ENCODE measurements around the gene CLASP2. TPM values are rescaled to one million over a fixed set of nuclear protein-coding genes. Genes with fewer than 3 reads are reported as not detected.

CLASP2 gene
- total and polyA plus RNA-seq, 2 experiments from 2014 or later = 12.3 to 30.4 TPM

DNA sequence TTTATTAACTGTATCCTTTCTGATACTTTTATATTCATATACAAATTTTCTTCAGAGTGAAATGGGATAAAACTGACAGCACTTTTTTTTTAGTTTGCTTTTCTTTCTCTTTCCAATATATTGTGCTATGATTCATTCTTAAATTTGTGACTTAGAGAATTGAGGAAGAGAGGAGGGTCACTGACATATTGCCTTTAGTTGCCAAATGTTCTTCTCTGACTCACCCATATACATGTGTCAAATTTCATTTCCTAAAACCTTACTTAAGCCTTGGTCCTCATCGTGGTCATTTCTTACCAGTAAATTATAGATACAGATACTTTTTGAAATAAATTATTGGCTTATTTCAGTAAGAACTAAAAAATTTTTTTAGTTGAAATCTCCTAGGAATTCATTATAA, 53.9 kb downstream of the CLASP2 start:
- 0 to 2% methylated on average over 1 of the region's 1 CpG for WGBS, 2 experiments (ENCODE audit: low coverage in 1 of 2, low lambda C conversion rate in 2 of 2, missing lambda C conversion rate in 2 of 2)
- peak; percentile 87 for DNase-seq

DNA sequence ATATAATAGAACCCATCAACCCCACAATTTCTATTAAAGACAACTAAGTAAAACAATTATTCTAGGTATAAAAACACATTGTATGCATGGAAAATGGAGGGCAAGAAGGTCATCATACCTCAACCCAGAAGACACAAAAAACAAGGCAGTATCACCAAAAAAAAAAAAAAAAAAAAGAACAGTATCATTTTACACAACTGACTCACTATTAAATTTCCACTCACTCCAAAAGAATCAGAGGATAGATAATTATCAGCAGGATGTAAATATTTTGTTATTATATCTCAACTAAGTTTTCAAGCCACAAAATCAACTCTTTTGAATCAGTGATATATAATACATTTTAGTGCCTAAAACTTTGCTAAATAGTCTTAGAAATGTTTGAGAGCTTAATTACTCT, 55.0 kb downstream of the CLASP2 start:
- Histone ChIP-seq H3K9me3 (ENCODE audit: low read depth) (no peaks in the 10 kb centered on the region), H3K27ac (no peak overlapping the region), H3K4me1 (ENCODE audit: insufficient read depth) (peaks cover 46% of the 10 kb centered on the region), H3K27me3 (replicated peaks; ENCODE audit: insufficient read depth) (no peaks in the 10 kb centered on the region), H2AFZ (no peak overlapping the region), H3K79me2 (ENCODE audit: insufficient read depth) (peaks cover 32% of the 10 kb centered on the region), H3K4me2 (ENCODE audit: unreplicated experiment) (peak overlapping the region; percentile 76), H3K9ac (no peak overlapping the region), H3F3A (ENCODE audit: insufficient read depth) (peaks cover 48% of the 10 kb centered on the region), H4K20me1 (ENCODE audit: insufficient read depth) (no peaks in the 10 kb centered on the region), H3K4me3 (peak overlapping the region; percentile 16; the same call in 1 of the 2 replicates), H3K9me2 (ENCODE audit: insufficient read depth) (no peaks in the 10 kb centered on the region), H3K36me3 (ENCODE audit: low read depth) (no peaks in the 10 kb centered on the region)
- no peak for TF ChIP-seq EZH2 (IDR thresholded peaks at IDR 0.05; ENCODE audit: insufficient read depth, poor library complexity, severe bottlenecking)
- no peak for TF ChIP-seq EZH2phosphoT487 (IDR thresholded peaks at IDR 0.05; ENCODE audit: insufficient read depth, low read depth)
- peak; percentile 22 for DNase-seq
- in situ Hi-C loops (cut with MboI) = no loop called here

More for the DNA sequence above, 53.9 kb downstream of the CLASP2 start:
- Histone ChIP-seq H3K36me3 (ENCODE audit: low read depth) (no peaks in the 10 kb centered on the region), H3K9me2 (ENCODE audit: insufficient read depth) (no peaks in the 10 kb centered on the region), H3K9me3 (ENCODE audit: low read depth) (no peaks in the 10 kb centered on the region), H3K27me3 (replicated peaks; ENCODE audit: insufficient read depth) (no peaks in the 10 kb centered on the region), H4K20me1 (ENCODE audit: insufficient read depth) (no peaks in the 10 kb centered on the region), H3K4me1 (ENCODE audit: insufficient read depth) (peaks cover 35% of the 10 kb centered on the region), H3K4me2 (ENCODE audit: unreplicated experiment) (peak overlapping the region; percentile 76), H2AFZ (no peak overlapping the region), H3K9ac (no peak overlapping the region), H3F3A (ENCODE audit: insufficient read depth) (peaks cover 37% of the 10 kb centered on the region), H3K4me3 (peak overlapping the region; percentile 33; the same call in 1 of the 2 replicates), H3K79me2 (ENCODE audit: insufficient read depth) (peaks cover 25% of the 10 kb centered on the region; the same call in 1 of the 2 replicates), H3K27ac (peak overlapping the region; percentile 44)
- in situ Hi-C loops (cut with MboI) = no loop called here
- no peak for TF ChIP-seq EZH2phosphoT487 (IDR thresholded peaks at IDR 0.05; ENCODE audit: insufficient read depth, low read depth)
- TF ChIP-seq EZH2 (IDR thresholded peaks at IDR 0.05; ENCODE audit: insufficient read depth, poor library complexity, severe bottlenecking) = no peak

DNA sequence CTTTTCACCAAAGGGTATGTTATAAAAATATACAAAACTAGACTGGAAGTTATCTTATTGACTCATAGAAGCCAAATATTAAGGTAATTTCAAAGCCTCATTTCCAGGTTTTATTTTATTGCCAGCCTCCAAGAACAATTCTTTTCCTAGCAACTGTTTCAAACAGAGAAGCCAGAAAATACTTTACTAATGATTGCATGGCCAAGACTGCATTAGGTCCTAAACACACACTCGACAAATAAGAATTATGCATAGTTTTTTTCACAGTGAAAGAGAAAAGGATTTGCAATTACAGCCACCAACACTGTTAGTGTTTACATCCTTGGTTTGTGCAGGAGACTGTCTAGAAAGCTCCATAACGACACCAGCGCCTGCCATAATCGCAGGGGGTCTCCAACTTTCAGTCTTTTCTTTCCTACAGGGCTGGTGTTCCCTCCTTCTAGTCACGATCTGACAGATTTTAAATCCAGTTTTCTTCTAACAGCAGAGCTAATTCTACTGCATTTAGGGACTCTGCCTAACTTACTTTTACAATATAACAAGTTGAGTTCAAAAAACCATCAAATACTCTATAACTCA, 58.1 kb downstream of the CLASP2 start:
- Histone ChIP-seq H4K20me1 (ENCODE audit: insufficient read depth) (no peaks in the 10 kb centered on the region), H3K9me2 (ENCODE audit: insufficient read depth) (no peaks in the 10 kb centered on the region), H3K27ac (peak overlapping the region; percentile 62), H3K79me2 (ENCODE audit: insufficient read depth) (peaks cover 53% of the 10 kb centered on the region), H3K36me3 (ENCODE audit: low read depth) (no peaks in the 10 kb centered on the region), H3K4me3 (peak overlapping the region; percentile 69), H3K27me3 (replicated peaks; ENCODE audit: insufficient read depth) (no peaks in the 10 kb centered on the region), H3K4me2 (ENCODE audit: unreplicated experiment) (peak overlapping the region; percentile 95), H3K9me3 (ENCODE audit: low read depth) (no peaks in the 10 kb centered on the region), H2AFZ (peak overlapping the region; percentile 83), H3F3A (ENCODE audit: insufficient read depth) (peaks cover 47% of the 10 kb centered on the region), H3K4me1 (ENCODE audit: insufficient read depth) (peaks cover 47% of the 10 kb centered on the region), H3K9ac (peak overlapping the region; percentile 67)
- no peak for TF ChIP-seq EZH2phosphoT487 (IDR thresholded peaks at IDR 0.05; ENCODE audit: insufficient read depth, low read depth)
- no peak for TF ChIP-seq EZH2 (IDR thresholded peaks at IDR 0.05; ENCODE audit: insufficient read depth, poor library complexity, severe bottlenecking)
- in situ Hi-C loops (cut with MboI) = no loop called here
- WGBS, 2 experiments (ENCODE audit: low coverage in 1 of 2, low lambda C conversion rate in 2 of 2, missing lambda C conversion rate in 2 of 2) = 62 to 64% methylated on average over 5 of the region's 5 CpGs
- peak; percentile 30 for DNase-seq

DNA sequence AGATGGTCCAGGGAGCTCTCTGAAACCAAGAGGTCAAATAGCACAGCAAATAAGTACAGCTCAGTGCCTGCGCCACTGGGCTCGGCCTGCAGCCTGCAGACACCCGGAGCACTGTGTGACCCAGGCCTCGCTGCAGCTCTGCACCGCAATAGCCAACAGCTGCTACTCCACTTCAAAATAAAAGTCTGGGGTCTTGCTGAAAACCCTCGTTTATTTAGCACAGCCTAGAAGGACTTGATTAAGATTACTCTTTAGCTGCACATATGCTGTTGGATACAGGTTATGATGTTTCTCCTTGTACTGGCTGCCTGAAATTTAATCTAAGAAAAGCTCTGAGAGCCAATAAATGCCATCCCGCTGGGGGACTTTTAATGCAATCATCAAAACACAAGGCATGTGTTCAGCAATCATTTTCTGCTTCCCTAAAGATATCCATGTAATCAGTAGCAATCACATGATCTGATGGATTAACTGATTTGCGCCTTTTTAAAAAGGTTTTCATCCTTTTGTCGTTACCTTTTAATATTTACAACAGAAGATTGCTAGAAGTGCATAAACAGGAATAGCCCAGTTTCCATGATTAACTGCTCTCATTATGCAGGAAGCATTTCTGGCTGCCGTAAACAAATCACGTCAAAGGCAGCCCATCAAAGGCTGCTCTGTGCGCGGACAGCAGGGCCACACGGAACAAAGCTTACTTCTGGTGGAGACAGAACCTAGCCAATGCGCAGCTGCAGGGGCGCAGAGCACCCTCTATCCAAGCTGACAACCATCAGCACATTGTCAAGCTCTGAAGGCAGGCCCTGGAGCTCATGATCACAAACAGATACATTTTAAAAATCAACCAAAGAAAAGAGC, 58.8 kb downstream of the CLASP2 start:
- Histone ChIP-seq H3K9me3 (ENCODE audit: low read depth) (no peaks in the 10 kb centered on the region), H3K27me3 (replicated peaks; ENCODE audit: insufficient read depth) (no peaks in the 10 kb centered on the region), H4K20me1 (ENCODE audit: insufficient read depth) (no peaks in the 10 kb centered on the region), H3F3A (ENCODE audit: insufficient read depth) (peaks cover 40% of the 10 kb centered on the region), H3K27ac (peak overlapping the region; percentile 62), H3K4me2 (ENCODE audit: unreplicated experiment) (peak overlapping the region; percentile 95), H3K4me1 (ENCODE audit: insufficient read depth) (peaks cover 43% of the 10 kb centered on the region), H2AFZ (peak overlapping the region; percentile 83), H3K4me3 (peak overlapping the region; percentile 69), H3K36me3 (ENCODE audit: low read depth) (no peaks in the 10 kb centered on the region), H3K9me2 (ENCODE audit: insufficient read depth) (no peaks in the 10 kb centered on the region), H3K9ac (peak overlapping the region; percentile 67), H3K79me2 (ENCODE audit: insufficient read depth) (peaks cover 53% of the 10 kb centered on the region)
- no peak for TF ChIP-seq EZH2phosphoT487 (IDR thresholded peaks at IDR 0.05; ENCODE audit: insufficient read depth, low read depth)
- no peak for TF ChIP-seq EZH2 (IDR thresholded peaks at IDR 0.05; ENCODE audit: insufficient read depth, poor library complexity, severe bottlenecking)
- WGBS, 2 experiments (ENCODE audit: low coverage in 1 of 2, low lambda C conversion rate in 2 of 2, missing lambda C conversion rate in 2 of 2) = 3 to 4% methylated on average over 16 of the region's 16 CpGs
- in situ Hi-C loops (cut with MboI) = no loop called here
- peak; percentile 80 for DNase-seq

Data from GM23248 (cell line).